LNCaP clone FGC (cell line): Measurements from ENCODE around the gene OPTN.

Experiments used
- DNase-seq: peaks from one replicate; pipeline ENCODE4 v3.0.0-alpha.2; 2011; ENCODE audit warnings: low read depth
- H3K4me3 ChIP-seq: 2 replicates; pipeline ENCODE4 v1.5.1; 2011; ENCODE audit warnings: mild to moderate bottlenecking, low read depth, low read length, control low read depth
- TF ChIP-seq, protein P1 (sequence below): IDR thresholded peaks from 2 replicates; pipeline ENCODE4 v1.5.1; 2012; ENCODE audit warnings: mild to moderate bottlenecking; ENCODE audit not compliant: control insufficient read depth, insufficient read depth; ENCODE audit errors: extremely low read depth

Gene OPTN

DNA sequence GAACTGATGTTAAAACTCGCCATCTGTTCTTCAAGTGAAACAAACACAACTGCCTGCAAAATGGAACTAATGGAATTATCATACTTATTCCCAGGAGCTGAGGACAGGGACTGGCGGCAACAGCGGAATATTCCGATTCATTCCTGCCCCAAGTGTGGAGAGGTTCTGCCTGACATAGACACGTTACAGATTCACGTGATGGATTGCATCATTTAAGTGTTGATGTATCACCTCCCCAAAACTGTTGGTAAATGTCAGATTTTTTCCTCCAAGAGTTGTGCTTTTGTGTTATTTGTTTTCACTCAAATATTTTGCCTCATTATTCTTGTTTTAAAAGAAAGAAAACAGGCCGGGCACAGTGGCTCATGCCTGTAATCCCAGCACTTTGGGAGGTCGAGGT lies 36.7 kb downstream of the OPTN start:
- TF ChIP-seq, protein P1, sequence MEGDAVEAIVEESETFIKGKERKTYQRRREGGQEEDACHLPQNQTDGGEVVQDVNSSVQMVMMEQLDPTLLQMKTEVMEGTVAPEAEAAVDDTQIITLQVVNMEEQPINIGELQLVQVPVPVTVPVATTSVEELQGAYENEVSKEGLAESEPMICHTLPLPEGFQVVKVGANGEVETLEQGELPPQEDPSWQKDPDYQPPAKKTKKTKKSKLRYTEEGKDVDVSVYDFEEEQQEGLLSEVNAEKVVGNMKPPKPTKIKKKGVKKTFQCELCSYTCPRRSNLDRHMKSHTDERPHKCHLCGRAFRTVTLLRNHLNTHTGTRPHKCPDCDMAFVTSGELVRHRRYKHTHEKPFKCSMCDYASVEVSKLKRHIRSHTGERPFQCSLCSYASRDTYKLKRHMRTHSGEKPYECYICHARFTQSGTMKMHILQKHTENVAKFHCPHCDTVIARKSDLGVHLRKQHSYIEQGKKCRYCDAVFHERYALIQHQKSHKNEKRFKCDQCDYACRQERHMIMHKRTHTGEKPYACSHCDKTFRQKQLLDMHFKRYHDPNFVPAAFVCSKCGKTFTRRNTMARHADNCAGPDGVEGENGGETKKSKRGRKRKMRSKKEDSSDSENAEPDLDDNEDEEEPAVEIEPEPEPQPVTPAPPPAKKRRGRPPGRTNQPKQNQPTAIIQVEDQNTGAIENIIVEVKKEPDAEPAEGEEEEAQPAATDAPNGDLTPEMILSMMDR: no peak
- no peak overlapping the region for H3K4me3 ChIP-seq
- DNase-seq: no peak

DNA sequence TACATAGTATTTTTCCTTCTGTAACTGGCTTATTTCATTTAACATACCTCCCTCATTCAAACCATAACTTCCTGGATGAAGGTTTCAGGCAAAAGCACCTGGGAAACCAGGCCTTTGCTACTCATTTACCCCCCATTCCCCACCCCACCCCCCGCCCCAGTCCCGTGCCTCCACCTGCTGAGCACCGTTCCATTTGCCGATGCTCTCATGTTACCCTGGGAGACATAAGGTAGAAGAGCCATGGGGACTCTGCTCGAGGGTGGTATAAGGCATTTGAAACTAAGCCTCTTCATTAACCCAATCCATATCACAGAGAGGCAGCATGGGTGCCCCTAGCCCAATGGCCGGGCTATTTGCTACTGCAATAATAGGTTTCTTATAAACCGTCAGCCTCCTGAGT lies 39.2 kb downstream of the OPTN start:
- TF ChIP-seq, protein P1: no peak
- no peak for DNase-seq
- no peak overlapping the region for H3K4me3 ChIP-seq

- H3K4me3 ChIP-seq: no peak overlapping the region
- DNase-seq: no peak
- TF ChIP-seq, protein P1: no peak
These were observed 39.7 kb downstream of the OPTN start for GRCh38 chr10:13139676-13140075.

- TF ChIP-seq, protein P1: no peak
- no peak for DNase-seq
- no peak overlapping the region for H3K4me3 ChIP-seq
These were observed 40.7 kb downstream of the OPTN start for GRCh38 chr10:13140627-13141190.

- no peak overlapping the region for H3K4me3 ChIP-seq
- no peak for DNase-seq
- TF ChIP-seq, protein P1: no peak
These were observed 43.8 kb downstream of the OPTN start for GRCh38 chr10:13143766-13144165.

DNA sequence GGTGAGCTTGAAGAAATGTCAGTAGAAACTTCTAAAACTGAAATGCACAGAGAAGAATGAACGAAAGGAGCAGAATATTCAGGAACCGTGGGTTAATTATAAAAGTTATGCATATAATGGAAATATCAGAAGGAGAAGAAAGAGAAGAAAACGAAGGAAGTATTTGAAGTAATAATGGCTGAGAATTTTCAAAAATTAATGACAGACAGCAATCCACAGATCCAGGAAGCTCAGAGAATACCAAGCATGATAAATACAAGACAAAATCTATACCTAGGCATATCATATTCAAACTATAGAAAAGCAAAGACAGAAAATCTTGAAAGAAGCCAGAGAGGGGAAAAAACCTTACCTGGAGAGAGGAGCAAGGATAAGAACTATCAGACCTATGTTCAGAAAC lies 44.9 kb downstream of the OPTN start:
- DNase-seq: no peak
- TF ChIP-seq, protein P1: no peak
- no peak overlapping the region for H3K4me3 ChIP-seq

DNA sequence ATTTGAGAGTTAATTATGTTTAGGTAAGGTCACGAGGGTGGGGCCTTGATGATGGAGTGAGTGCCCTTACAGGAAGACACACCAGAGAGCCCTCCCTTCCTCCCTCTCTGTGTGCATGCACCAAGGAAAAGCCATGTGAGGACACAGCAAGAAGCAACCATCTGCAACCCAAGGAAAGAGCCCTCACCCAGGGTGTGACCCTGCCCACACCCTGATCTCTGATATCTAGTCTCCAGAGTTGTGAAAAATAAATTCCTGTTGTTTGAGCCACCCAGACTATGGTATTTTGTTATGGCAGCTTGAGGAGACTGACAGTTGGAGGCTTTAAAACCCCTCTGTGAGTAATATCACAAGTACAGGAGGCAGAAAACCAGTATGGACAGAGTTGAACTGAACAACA lies 46.4 kb downstream of the OPTN start:
- no peak for DNase-seq
- H3K4me3 ChIP-seq: no peak overlapping the region

More for the DNA sequence above, 46.4 kb downstream of the OPTN start:
- TF ChIP-seq, protein P1: no peak
